Measurements from ENCODE around the gene MYO19. TPM values are rescaled to one million over a fixed set of nuclear protein-coding genes. Genes with fewer than 3 reads are reported as not detected.

Gene MYO19, protein sequence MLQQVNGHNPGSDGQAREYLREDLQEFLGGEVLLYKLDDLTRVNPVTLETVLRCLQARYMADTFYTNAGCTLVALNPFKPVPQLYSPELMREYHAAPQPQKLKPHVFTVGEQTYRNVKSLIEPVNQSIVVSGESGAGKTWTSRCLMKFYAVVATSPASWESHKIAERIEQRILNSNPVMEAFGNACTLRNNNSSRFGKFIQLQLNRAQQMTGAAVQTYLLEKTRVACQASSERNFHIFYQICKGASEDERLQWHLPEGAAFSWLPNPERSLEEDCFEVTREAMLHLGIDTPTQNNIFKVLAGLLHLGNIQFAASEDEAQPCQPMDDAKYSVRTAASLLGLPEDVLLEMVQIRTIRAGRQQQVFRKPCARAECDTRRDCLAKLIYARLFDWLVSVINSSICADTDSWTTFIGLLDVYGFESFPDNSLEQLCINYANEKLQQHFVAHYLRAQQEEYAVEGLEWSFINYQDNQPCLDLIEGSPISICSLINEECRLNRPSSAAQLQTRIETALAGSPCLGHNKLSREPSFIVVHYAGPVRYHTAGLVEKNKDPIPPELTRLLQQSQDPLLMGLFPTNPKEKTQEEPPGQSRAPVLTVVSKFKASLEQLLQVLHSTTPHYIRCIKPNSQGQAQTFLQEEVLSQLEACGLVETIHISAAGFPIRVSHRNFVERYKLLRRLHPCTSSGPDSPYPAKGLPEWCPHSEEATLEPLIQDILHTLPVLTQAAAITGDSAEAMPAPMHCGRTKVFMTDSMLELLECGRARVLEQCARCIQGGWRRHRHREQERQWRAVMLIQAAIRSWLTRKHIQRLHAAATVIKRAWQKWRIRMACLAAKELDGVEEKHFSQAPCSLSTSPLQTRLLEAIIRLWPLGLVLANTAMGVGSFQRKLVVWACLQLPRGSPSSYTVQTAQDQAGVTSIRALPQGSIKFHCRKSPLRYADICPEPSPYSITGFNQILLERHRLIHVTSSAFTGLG
- 35.0 and 51.9 TPM in 2 replicates for total RNA-seq

DNA sequence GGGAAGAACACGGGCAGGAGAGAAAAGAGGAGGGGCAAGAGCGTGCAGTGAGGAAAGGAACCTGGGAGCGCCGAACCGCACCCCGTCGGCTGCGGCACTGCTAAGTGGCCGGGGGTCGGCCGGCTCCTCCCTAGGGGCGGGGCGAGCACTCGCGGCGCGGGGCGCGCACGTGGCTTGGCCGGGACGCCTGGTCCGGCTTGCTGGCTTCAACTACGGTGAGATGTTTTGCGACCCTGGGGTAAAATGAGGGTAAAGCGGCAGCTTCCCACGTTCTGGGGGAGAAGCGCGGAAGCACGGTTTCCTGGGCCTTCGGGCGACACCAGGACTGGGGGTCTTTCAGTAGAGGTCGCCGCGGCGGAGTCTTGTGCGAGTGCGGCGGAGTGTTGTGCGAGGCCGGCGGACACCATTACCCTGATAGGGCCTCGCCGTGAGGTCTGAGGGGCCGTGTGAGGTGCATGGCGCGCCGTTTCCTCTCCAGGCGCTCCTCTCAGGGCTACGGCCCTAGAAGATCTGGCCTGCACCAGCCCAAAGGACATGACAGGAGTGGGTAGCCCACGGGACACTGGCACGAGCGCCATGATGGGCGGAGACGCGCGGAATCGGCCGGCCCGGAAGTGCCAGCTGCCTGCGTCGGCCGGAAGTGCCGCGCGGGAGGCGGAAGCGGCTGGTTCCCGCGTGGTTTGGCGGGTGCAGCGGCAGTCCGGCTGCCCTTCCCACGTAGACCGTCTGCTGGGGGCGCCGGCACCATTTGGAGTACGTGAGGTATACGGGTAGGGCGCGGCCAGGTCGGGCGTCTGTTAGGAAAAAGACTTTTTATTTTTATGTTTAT lies at the start of gene MYO19, which contains the start of gene PIGW:
Gene MYO19 (minus strand): TSS at position 29 of the 829 bp plus-strand sequence. CDS start 2,330 bp downstream, outside the sequence.
Gene PIGW (plus strand): TSS at position 148 of the 829 bp plus-strand sequence. CDS start 2,115 bp downstream, outside the sequence.

DNA sequence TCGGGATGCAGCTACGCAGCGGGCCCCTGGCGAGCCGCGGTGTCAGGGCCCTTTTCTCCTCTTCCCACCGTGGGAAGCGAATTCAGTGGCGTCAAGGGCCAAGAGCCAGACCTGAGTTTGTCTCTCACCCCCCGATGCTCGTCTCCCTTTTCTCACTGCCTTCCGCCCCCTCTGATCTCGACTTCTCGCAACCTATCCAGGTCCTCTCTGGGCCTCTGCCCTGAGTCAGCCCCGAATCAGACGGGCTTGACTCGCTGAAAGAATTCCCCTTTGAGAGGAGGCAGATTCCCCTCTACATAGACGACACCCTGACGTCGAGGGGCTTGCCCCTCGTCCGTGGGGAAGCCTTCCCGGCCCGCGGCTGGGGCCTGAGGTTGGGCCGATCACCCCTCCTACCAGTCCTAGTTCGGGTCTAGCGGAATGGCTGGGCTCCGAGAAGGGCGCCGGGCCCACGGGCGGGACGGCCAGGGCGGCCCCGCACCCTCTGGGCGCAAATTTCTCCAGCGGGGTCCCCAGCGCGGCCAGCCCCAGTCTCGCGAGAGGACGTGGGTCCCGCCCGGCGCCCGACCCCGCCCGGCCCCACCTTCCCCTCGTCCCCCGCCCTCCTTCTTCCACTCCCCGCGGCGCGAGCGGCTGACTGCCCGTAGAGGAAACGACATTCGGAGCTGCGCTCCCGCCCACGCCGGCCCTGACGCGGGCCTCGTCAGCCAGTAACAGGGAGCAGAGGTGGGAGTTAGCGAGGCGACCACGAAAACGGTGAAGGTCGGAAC lies 9.8 kb upstream of the MYO19 start, which contains the start of gene GGNBP2:
Gene GGNBP2 (plus strand): TSS at position 613 of the 770 bp plus-strand sequence. CDS start 806 bp downstream, outside the sequence.

GRCh38 chr17:36486204-36487194 lies 48.2 kb downstream of the MYO19 start, which contains the start of gene ZNHIT3:
Gene ZNHIT3 (plus strand): TSS chr17:36486681. CDS start chr17:36486700, 19 bp downstream.

Other genes with a start within 250 kb of the MYO19 start
- not detected in 2 replicates for gene TBC1D3G, start 211.0 kb downstream of the MYO19 start, total RNA-seq
- not detected in 2 replicates for gene TBC1D3H, start 146.4 kb downstream of the MYO19 start, total RNA-seq
- gene ZNHIT3, start 48.2 kb downstream of the MYO19 start, total RNA-seq: 12.9 and 25.2 TPM in 2 replicates
- gene PIGW, start 119 bp upstream of the MYO19 start, total RNA-seq: 3.6 and 8.2 TPM in 2 replicates
- gene GGNBP2, start 10.1 kb upstream of the MYO19 start, total RNA-seq: 69.7 and 79.3 TPM in 2 replicates
- gene DHRS11, start 57.0 kb upstream of the MYO19 start, total RNA-seq: 3.9 and 6.7 TPM in 2 replicates
- gene MRM1, start 66.7 kb upstream of the MYO19 start, total RNA-seq: 7.2 and 7.4 TPM in 2 replicates

All from smooth muscle cell of the umbilical artery (primary cell).